Measurements from ENCODE around the gene HSPA4L.

The HSPA4L gene

DNA sequence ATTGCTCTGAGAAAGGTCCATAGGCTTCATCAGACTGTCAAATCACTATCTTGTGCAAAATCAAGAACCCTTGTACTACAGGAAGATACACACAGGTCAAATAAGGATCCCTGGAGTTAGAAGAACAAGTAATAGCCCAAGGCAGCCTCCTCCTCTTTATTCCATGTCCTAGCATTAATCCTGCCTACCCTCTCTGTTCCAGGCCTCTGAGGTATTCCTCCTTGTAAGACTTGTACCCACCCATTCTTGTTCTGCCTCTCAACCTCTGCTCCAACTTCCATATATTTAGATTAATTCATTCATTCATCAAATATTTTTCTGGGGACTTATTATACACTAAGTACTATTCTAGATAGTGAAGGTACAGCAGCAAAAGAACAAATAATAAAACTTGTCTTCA is 88.2 kb downstream of the HSPA4L start:
- no peak for DNase-seq

- DNase-seq = peak; percentile 25
These were observed 88.6 kb downstream of the HSPA4L start for GRCh38 chr4:127870688-127871087.

- no peak for DNase-seq
These were observed 93.7 kb downstream of the HSPA4L start for GRCh38 chr4:127875791-127876190.

GRCh38 chr4:127880763-127881562 is 98.8 kb downstream of the HSPA4L start, which contains the start of gene PLK4:
PLK4 (plus strand) TSS chr4:127880893; CDS start chr4:127881135, 242 bp downstream.
- peak; percentile 97 for DNase-seq

DNA sequence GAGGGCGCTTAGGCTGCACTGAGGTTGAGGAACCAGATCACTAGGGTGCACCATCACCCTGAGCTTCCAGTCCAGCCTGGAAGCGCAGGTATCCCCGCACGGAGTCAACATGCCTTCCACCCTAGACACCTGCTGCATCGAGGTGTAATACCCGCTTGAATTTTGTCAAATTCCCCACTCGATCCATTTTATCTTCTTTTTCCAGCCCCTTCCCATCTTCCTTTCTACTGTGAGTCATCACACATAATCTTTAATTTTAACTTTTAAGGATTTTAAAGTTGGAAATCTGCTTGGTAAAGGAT is 99.4 kb downstream of the HSPA4L start:
- DNase-seq = no peak

GRCh38 chr4:127888559-127888958 is 106.4 kb downstream of the HSPA4L start:
- DNase-seq = no peak

DNA sequence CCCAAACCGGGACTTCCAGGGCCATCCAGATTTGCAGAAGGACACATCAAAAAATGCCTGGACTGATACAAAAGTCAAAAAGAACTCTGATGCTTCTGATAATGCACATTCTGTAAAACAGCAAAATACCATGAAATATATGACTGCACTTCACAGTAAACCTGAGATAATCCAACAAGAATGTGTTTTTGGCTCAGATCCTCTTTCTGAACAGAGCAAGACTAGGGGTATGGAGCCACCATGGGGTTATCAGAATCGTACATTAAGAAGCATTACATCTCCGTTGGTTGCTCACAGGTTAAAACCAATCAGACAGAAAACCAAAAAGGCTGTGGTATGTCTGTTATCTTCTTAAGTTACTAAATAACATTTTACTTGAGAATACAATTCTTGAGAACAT is 107.8 kb downstream of the HSPA4L start:
- DNase-seq = no peak
